Colonic mucosa (tissue), 4 donors: ENCODE measurements around the gene BMF. TPM values are rescaled to one million over a fixed set of nuclear protein-coding genes. Genes with fewer than 3 reads are reported as not detected.
A peak's percentile ranks its signal among the peaks of the same experiment; 100 is the strongest.

ENCODE experiments used
- DNase-seq: peaks from one replicate; pipeline ENCODE4 v3.0.0-alpha.2; 2020
- H3K27ac ChIP-seq: fragments of 200-600 bp; one replicate; pipeline ENCODE4 v1.8.0; 2021
- H3K27me3 ChIP-seq: fragments of 200-600 bp; one replicate; pipeline ENCODE4 v1.8.0; 2021
- H3K36me3 ChIP-seq: fragments of 200-600 bp; one replicate; pipeline ENCODE4 v1.8.0; 2021
- H3K4me1 ChIP-seq: fragments of 200-600 bp; one replicate; pipeline ENCODE4 v1.8.0; 2021; ENCODE audit warnings: mild to moderate bottlenecking
- H3K4me3 ChIP-seq: fragments of 200-600 bp; one replicate; pipeline ENCODE4 v1.8.0; 2021
- H3K9ac ChIP-seq, 2 donors: one replicate each; pipeline ENCODE4 v1.7.0; 2013; ENCODE audit warnings: control low read depth in 2 of 2, low read depth in 2 of 2, low read length in 2 of 2
- H3K9me3 ChIP-seq: fragments of 200-600 bp; one replicate; pipeline ENCODE4 v1.8.0; 2021
- intact Hi-C: fragments of 100-400 bp; cut with DNase I; formaldehyde crosslinking; loops from one replicate; pipeline ENCODE4 v1.14.1; 2022
- total RNA-seq, 2 donors: library from RNA; stranded (reverse); fragmentation: NEBNext Ultra II Directional in 1 of 2; extraction: Animal tissue kit (Norgen Biotek cat#: 25700) in 1 of 2; gene quantifications; one replicate each; pipeline ENCODE4 v1.2.1, GENCODE V29; 2021
- TF ChIP-seq, protein P1 (sequence below): fragments of 200-600 bp; IDR thresholded peaks from one replicate; pipeline ENCODE4 v1.8.0; 2022; ENCODE audit warnings: antibody characterized with exemption, mild to moderate bottlenecking
- donor health status: healthy.
- donor health status: DM: no; HTN: no; CAD: no.
- donor health status: DM: no; HTN: no; CAD: no.

The BMF gene
- total RNA-seq, 2 donors from 2014 or later, result 5.0 to 11.6 TPM

DNA sequence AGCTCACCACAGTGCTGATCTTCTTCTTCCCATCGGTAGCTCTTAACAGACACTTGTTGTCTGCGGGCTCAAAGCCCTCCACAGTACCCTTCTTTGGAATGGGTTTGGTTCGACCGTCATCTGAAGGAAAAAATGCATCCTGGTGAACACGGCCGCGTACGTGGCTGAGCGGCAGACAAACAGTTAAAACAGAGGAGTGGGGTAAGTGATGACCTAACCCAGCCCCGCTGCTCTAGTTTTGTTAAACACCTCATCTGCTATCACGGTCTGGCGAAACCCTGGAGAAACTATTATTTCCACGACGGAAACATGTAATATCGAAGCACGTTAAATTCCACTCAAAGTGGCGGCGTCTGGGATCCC, 70.4 kb downstream of the BMF start:
- TF ChIP-seq, protein P1, sequence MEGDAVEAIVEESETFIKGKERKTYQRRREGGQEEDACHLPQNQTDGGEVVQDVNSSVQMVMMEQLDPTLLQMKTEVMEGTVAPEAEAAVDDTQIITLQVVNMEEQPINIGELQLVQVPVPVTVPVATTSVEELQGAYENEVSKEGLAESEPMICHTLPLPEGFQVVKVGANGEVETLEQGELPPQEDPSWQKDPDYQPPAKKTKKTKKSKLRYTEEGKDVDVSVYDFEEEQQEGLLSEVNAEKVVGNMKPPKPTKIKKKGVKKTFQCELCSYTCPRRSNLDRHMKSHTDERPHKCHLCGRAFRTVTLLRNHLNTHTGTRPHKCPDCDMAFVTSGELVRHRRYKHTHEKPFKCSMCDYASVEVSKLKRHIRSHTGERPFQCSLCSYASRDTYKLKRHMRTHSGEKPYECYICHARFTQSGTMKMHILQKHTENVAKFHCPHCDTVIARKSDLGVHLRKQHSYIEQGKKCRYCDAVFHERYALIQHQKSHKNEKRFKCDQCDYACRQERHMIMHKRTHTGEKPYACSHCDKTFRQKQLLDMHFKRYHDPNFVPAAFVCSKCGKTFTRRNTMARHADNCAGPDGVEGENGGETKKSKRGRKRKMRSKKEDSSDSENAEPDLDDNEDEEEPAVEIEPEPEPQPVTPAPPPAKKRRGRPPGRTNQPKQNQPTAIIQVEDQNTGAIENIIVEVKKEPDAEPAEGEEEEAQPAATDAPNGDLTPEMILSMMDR, result no peak
- Histone ChIP-seq H3K27ac (peak overlapping the region; percentile 98), H3K27me3 (no peaks in the 10 kb centered on the region), H3K9me3 (no peaks in the 10 kb centered on the region), H3K4me1 (no peaks in the 10 kb centered on the region), H3K9ac (peak overlapping the region; percentile 96 to 97), H3K36me3 (peaks cover 20% of the 10 kb centered on the region), H3K4me3 (peak overlapping the region; percentile 94)
- no peak for DNase-seq
- intact Hi-C loops, result no loop called here

Other genes with a start within 250 kb of the BMF start
- 1 to 10 TPM in 1 of 2 donors, under 1 TPM in 1; 0.82 to 2.2 TPM for gene GPR176, start 188.6 kb downstream of the BMF start, total RNA-seq
- gene EIF2AK4, start 174.8 kb downstream of the BMF start, total RNA-seq, result 10 to 100 TPM; 23.9 to 24.0 TPM
- gene SRP14, start 69.7 kb downstream of the BMF start, total RNA-seq, result 100 to 1,000 TPM; 163 to 167 TPM
- gene BUB1B, start 52.2 kb upstream of the BMF start, total RNA-seq, result 10 to 100 TPM; 10.2 to 48.3 TPM
- 10 to 100 TPM in 1 of 2 donors, 1 to 10 TPM in 1; 4.9 to 10.4 TPM for gene PAK6, start 130.2 kb upstream of the BMF start, total RNA-seq
- not detected for gene ANKRD63, start 174.2 kb upstream of the BMF start, total RNA-seq
- 1 to 10 TPM; 5.7 to 9.5 TPM for gene PLCB2, start 199.1 kb upstream of the BMF start, total RNA-seq
- gene INAFM2, start 214.8 kb upstream of the BMF start, total RNA-seq, result 10 to 100 TPM; 10.8 to 28.6 TPM
- 10 to 100 TPM; 13.1 to 28.7 TPM for gene CCDC9B, start 232.1 kb upstream of the BMF start, total RNA-seq
- gene PHGR1, start 242.2 kb upstream of the BMF start, total RNA-seq, result 1,000 to 10,000 TPM; 1,442 to 2,028 TPM
- 10 to 100 TPM; 12.6 to 16.3 TPM for gene DISP2, start 249.3 kb upstream of the BMF start, total RNA-seq